Activated T-helper 2 cell treated with anti-CD3 and anti-CD28 coated beads, Interferon-gamma antibody, Interleukin-2, Interleukin-4, amounts not matched to agents 10 μg/mL and 5 μg/mL and 100 μg/mL, durations not matched to agents 14 hours and 24 hours and 36 hours (primary cell): ENCODE results near the gene FGGY. TPM values are rescaled to one million over a fixed set of nuclear protein-coding genes. Genes with fewer than 3 reads are reported as not detected.
"Not testable (repeated sequence)": the region's sequence is repeated elsewhere in the genome, so short reads cannot be mapped to it uniquely, and the experiment has no call there.

ENCODE experiments used
- DNase-seq: peaks from one replicate; pipeline ENCODE4 v3.0.0; 2021; ENCODE audit warnings: low spot score
- H3K27ac Mint-ChIP-seq: one replicate; pipeline ENCODE4 v1.8.0; 2021; ENCODE audit warnings: mixed read lengths
- H3K27me3 Mint-ChIP-seq: one replicate; pipeline ENCODE4 v1.8.0; 2021; ENCODE audit warnings: low read depth, mixed read lengths
- H3K36me3 Mint-ChIP-seq: one replicate; pipeline ENCODE4 v1.8.0; 2021; ENCODE audit warnings: low read depth, mixed read lengths
- H3K4me1 Mint-ChIP-seq: one replicate; pipeline ENCODE4 v1.8.0; 2021; ENCODE audit warnings: low read depth, mixed read lengths
- H3K4me3 Mint-ChIP-seq: one replicate; pipeline ENCODE4 v1.8.0; 2021; ENCODE audit warnings: low read depth, mild to moderate bottlenecking, moderate library complexity, mixed read lengths
- H3K9me3 Mint-ChIP-seq: one replicate; pipeline ENCODE4 v1.8.0; 2021; ENCODE audit warnings: mixed read lengths
- intact Hi-C: fragments of 100-400 bp; cut with micrococcal nuclease; formaldehyde crosslinking; loops from one replicate; pipeline ENCODE4 v1.15.1; 2023
- total RNA-seq: library from RNA; stranded (reverse); gene quantifications from 2 replicates; pipeline ENCODE4 v1.2.3, GENCODE V29; 2022

Gene FGGY
- total RNA-seq, 1 donor from 2014 or later, result 10.5 TPM

DNA sequence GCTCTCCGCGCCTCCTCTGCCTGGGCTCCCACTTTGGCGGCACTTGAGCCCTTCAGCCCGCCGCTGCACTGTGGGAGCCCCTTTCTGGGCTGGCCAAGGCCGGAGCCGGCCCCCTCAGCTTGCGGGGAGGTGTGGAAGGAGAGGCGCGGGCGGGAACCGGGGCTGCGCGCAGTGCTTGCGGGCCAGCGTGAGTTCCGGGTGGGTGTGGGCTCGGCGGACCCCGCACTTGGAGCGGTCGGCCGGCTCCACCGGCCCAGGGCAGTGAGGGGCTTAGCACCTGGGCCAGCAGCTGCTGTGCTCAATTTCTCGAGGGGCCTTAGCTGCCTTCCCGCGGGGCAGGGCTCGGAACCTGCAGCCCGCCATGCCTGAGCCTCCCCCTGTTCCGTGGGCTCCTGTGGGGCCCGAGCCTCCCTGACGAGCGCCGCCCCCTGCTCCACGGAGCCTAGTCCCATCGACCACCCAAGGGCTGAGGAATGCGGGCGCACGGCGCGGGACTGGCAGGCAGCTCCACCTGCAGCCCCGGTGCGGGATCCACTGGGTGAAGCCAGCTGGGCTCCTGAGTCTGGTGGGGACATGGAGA is 175.2 kb downstream of the FGGY start:
- DNase-seq, H3K27me3 Mint-ChIP-seq, H3K27ac Mint-ChIP-seq, H3K4me3 Mint-ChIP-seq: not testable (repeated sequence)
- Mint-ChIP-seq H3K36me3 (peaks cover 16% of the 10 kb centered on the region), H3K9me3 (peaks cover 21% of the 10 kb centered on the region), H3K4me1 (peaks cover 12% of the 10 kb centered on the region)
- intact Hi-C loops, result loop anchor here (10.0 kb wide), 2 partner anchors 77 to 717 kb away; no protein-coding TSS in a partner anchor

DNA sequence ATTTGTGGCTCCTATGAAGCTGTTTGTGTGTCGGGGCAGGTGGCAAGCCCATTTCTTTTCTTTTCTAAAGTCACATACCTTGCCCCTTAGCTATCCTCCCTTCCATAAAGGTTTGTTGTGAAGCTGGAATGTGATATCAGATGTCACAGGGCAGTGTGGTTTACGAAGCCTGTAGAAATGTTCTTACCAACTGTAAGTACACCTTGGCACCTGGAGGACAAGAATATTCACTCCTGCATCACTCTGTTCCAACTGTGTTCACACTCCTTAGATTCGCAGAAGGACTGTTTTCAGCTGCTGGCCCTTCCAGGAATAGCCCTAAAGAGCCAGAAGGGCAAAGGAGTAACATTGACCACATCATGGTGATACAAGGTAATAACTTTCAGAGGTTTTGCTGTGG is 176.9 kb downstream of the FGGY start:
- DNase-seq, result no peak
- Mint-ChIP-seq H3K27ac (no peak overlapping the region), H3K4me3 (no peak overlapping the region), H3K4me1 (peaks cover 21% of the 10 kb centered on the region), H3K9me3 (peaks cover 21% of the 10 kb centered on the region), H3K36me3 (peaks cover 17% of the 10 kb centered on the region), H3K27me3 (no peaks in the 10 kb centered on the region)
- intact Hi-C loops, result loop anchor here (10.0 kb wide), 2 partner anchors 79 to 719 kb away; no protein-coding TSS in a partner anchor

DNA sequence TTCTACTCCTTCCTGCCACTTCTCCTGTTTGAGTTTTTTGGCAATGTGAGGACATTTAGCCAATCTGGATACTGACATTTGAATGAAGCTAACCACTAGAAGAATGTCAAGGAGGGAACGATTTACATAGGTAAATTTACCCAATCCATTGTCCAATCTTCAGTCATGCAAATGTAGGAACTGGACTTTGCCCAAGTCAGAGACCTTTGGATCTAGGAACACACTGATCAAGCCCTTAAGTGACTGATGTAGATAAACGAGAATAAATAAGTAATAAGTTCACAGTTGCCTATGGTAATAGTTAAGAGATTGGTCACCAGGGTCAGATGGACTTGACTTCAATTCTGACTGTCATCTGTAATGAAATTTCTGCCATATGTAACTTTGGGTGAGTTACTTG is 177.6 kb downstream of the FGGY start:
- H3K27ac Mint-ChIP-seq, result no peak overlapping the region
- no peaks in the 10 kb centered on the region for H3K27me3 Mint-ChIP-seq

DNA sequence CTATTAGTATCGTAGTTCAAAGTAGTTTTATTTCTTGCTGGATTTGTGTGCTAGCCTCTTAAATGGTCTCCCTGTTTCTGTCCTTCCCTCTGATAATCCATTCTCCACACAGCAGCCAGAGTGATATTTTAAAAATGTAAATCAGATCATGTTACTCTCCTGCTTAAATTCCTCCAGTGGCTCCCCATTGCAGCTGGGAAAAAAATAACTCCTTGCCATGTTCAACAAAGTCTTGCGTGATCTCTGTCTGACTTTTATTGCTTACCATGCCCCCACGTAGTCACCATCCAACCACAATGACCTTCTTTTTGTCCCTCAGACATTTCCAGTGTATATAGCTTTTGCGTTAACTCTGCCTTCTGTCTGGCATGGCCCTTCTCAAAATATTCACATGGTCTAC is 178.8 kb downstream of the FGGY start:
- Mint-ChIP-seq H3K27ac (peak overlapping the region; percentile 50), H3K36me3 (peaks cover 14% of the 10 kb centered on the region), H3K4me3 (no peak overlapping the region), H3K9me3 (peaks cover 11% of the 10 kb centered on the region), H3K27me3 (no peaks in the 10 kb centered on the region), H3K4me1 (peaks cover 21% of the 10 kb centered on the region)
- no peak for DNase-seq
- intact Hi-C loops, result loop anchor here (5.0 to 10.0 kb wide), 4 partner anchors 81 to 721 kb away; no protein-coding TSS in a partner anchor

More for the DNA sequence above, 177.6 kb downstream of the FGGY start:
- Mint-ChIP-seq H3K36me3 (peaks cover 17% of the 10 kb centered on the region), H3K9me3 (peaks cover 21% of the 10 kb centered on the region), H3K4me1 (peaks cover 21% of the 10 kb centered on the region), H3K4me3 (no peak overlapping the region)
- intact Hi-C loops, result loop anchor here (10.0 kb wide), 2 partner anchors 80 to 720 kb away; no protein-coding TSS in a partner anchor
- no peak for DNase-seq

DNA sequence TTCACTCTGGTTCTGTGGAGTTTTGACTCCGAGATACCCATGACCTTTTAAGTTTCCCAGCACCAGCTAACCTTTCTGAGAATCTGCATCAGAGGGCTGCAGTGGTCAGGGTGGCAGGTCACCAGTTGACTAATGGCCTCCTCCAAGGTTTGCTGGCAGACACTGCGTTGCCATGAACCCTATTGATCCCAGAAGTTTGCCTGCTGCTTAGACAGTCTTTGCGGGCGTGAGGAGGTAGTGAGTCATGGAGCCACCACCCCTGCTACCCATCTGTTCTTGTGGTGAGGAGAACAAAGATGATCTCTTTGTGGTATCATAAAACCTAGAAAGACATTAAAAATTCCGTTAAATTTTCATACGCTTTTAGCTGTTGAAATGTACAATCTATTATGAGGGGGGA is 180.4 kb downstream of the FGGY start:
- Mint-ChIP-seq H3K27ac (peak overlapping the region; percentile 91), H3K27me3 (no peaks in the 10 kb centered on the region), H3K4me1 (peaks cover 21% of the 10 kb centered on the region), H3K9me3 (peaks cover 4% of the 10 kb centered on the region), H3K36me3 (peaks cover 14% of the 10 kb centered on the region), H3K4me3 (peak overlapping the region; percentile 54)
- intact Hi-C loops, result loop anchor here (1.0 to 10.0 kb wide), 8 partner anchors 45 to 722 kb away; partner anchors contain the start of gene JUN
- peak; percentile 40 for DNase-seq

DNA sequence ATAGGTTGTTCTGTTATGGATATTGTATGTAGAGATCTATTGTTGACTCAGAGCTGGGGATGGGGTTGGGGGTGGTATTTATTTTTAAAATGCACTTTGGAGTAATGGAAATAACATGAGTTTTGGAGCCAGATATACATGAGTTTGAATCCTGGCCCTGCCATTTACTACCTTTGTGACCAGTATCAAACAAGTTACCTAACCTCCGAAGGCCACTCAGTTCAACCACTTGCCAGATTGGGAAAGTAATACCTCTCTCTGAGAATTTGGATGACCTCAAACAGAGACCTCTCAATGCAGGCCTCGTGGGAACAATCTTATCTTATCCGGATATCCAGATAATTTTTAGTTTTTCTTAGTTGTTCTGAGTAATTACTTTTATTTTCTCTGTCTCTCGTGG is 181.0 kb downstream of the FGGY start:
- H3K27ac Mint-ChIP-seq, result peak overlapping the region; percentile 91
- no peak overlapping the region for H3K4me3 Mint-ChIP-seq
- peaks cover 21% of the 10 kb centered on the region for H3K4me1 Mint-ChIP-seq
- no peak for DNase-seq
- H3K36me3 Mint-ChIP-seq, result peaks cover 11% of the 10 kb centered on the region
- H3K9me3 Mint-ChIP-seq, result no peaks in the 10 kb centered on the region
- H3K27me3 Mint-ChIP-seq, result no peaks in the 10 kb centered on the region
- intact Hi-C loops, result loop anchor here (1.0 to 10.0 kb wide), 8 partner anchors 46 to 723 kb away; partner anchors contain the start of gene JUN

DNA sequence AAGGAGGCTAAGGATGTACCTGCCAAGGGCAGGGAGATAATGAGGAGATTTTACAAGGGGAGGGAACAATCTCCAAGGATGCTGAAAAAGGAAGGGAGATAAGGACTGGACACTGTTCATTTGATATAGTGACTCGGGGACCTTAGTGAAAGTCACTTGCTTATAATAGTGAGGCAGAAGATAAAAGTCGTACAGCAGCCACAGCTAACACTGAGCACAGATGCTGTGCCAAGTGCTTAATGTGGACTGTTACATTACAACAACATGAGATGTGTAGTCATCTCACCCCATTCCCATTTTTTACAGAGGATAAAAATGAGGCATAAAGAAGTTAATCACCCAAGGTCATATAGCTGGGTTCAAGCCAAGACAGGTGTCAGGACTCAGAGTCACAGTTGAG is 181.9 kb downstream of the FGGY start:
- DNase-seq, result no peak
- no peaks in the 10 kb centered on the region for H3K9me3 Mint-ChIP-seq
- peaks cover 26% of the 10 kb centered on the region for H3K4me1 Mint-ChIP-seq
- no peaks in the 10 kb centered on the region for H3K27me3 Mint-ChIP-seq
- H3K27ac Mint-ChIP-seq, result no peak overlapping the region
- H3K36me3 Mint-ChIP-seq, result peaks cover 11% of the 10 kb centered on the region
- no peak overlapping the region for H3K4me3 Mint-ChIP-seq
- intact Hi-C loops, result loop anchor here (5.0 to 10.0 kb wide), 4 partner anchors 84 to 724 kb away; no protein-coding TSS in a partner anchor

DNA sequence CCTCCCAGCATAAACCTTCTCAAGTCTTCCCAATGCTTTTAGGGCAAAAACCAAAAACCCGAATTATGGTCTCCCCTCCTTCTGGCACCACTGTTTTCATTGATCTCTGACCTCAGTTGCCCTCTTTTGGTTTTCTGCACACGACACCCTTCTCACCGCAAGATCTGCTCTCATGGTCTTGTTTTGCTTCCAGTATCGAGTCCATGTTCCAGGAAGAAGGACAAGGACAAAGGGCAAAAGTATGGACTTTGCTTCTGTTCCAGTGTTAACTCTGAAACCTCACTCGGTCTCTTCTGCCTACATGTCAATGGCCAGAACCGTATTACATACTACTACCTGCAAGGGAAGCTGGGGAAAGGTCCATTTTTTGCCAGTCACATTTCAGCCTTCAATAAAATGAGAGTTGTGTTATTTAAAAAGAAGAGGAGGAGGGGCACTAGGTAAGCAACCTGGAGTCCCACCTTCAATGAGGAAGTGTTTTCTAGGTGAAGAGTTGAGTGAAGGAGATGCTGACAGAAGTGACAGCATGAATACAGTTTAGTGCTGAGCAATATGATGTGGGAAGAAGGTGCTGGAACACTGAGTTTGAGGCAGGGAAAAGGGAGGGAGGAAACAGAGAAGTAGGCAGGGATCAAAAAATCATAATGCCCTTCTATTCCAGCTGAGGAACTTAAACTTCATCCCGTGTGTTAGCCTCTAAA is 183.4 kb downstream of the FGGY start:
- intact Hi-C loops, result no loop called here
- Mint-ChIP-seq H3K9me3 (no peaks in the 10 kb centered on the region), H3K27ac (no peak overlapping the region), H3K27me3 (no peaks in the 10 kb centered on the region), H3K4me1 (peaks cover 26% of the 10 kb centered on the region), H3K4me3 (no peak overlapping the region), H3K36me3 (peaks cover 11% of the 10 kb centered on the region)
- DNase-seq, result no peak

DNA sequence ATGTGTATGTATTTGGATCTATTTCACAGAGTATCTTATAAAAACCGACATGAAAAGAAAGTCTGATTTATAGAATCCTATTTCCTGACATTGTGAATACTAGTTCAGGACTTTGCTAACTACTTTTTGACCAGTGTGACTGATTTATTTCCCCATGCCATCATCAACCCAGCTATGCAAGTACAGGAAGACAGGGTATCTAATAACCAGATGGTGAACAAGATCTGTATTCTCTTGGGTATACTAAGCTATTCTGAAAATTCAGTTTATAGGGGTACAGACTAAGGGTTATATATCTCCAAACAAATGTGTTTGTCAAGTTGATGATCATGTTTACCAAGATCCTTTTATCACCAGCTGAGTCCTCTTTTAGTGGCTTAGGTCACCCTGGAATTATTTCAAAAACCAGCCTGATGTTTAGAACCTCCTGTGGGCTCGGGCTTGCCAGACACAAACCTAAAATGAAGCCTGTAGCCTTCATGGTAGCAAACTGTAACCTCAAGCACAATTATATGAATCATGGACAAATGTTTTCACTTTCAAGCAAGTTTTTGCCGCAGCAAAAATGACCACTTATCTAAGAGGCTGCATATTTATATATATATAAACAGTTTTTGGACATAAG is 185.1 kb downstream of the FGGY start:
- Mint-ChIP-seq H3K27me3 (no peaks in the 10 kb centered on the region), H3K9me3 (no peaks in the 10 kb centered on the region), H3K4me1 (peaks cover 15% of the 10 kb centered on the region), H3K4me3 (no peak overlapping the region), H3K36me3 (peaks cover 2% of the 10 kb centered on the region), H3K27ac (no peak overlapping the region)
- intact Hi-C loops, result no loop called here
- DNase-seq, result no peak

DNA sequence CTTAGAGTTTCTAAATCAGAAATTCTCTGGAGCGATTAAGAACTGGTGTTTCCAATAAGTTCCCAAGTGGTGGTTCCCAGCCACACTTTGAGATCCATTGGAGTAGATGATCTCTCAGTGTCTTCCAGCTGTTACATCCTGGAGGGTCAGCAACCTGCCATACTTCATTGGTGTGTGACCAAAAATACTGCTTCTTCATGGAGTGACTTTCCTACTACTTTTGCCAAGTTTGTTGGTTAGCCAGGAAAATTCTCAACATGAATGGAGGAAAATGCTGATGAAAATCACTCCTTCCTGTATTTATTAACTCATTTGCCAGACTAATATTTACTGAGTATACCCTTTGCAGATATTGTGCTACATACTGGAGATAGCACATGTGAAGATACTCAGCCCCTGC is 186.1 kb downstream of the FGGY start:
- H3K4me1 Mint-ChIP-seq, result peaks cover 12% of the 10 kb centered on the region
- no peaks in the 10 kb centered on the region for H3K9me3 Mint-ChIP-seq
- H3K27ac Mint-ChIP-seq, result no peak overlapping the region
- no peak for DNase-seq
- no peaks in the 10 kb centered on the region for H3K27me3 Mint-ChIP-seq
- no peaks in the 10 kb centered on the region for H3K36me3 Mint-ChIP-seq
- no peak overlapping the region for H3K4me3 Mint-ChIP-seq
- intact Hi-C loops, result no loop called here

DNA sequence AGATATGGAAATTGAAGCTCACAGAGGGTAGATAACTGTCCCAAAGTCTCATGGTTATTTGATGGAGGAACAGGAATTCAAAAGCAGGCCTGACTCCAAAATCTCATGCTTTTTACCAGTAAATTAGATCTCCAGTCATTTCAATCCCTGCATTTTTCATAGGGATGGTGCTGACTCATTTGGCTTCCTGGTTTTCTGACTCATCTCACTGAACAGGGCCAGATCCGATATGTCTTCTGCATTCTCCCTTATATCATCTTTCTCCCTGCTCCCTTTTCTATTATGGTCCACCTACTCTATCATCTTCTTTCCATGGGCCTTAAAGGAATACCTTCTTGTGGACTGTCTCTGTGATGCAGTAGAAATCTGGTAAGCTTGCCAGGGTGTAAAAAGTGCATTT is 187.2 kb downstream of the FGGY start:
- intact Hi-C loops, result no loop called here
- H3K4me1 Mint-ChIP-seq, result peaks cover 12% of the 10 kb centered on the region
- no peaks in the 10 kb centered on the region for H3K27me3 Mint-ChIP-seq
- no peak overlapping the region for H3K27ac Mint-ChIP-seq
- no peak for DNase-seq
- no peak overlapping the region for H3K4me3 Mint-ChIP-seq
- no peaks in the 10 kb centered on the region for H3K9me3 Mint-ChIP-seq
- H3K36me3 Mint-ChIP-seq, result no peaks in the 10 kb centered on the region

DNA sequence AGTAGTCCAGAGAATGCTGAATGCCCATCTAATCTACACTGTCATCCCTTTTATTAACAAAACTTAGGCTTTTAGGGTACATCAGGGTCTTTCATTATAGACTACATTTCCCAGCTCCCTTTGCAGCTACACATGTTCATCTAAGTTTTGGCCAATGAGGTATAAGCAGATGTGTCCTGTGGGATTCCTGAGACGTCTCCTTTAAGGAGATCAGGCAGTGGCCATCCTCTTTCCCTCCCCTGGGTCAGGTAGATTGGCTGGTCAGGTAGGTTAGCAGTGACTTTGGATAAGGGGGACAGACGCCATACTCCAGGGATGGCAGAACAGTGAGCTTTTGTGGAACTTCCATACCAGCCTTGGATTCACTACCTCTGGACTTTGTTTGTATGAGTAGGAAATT is 188.3 kb downstream of the FGGY start:
- H3K27ac Mint-ChIP-seq, result no peak overlapping the region
- no peaks in the 10 kb centered on the region for H3K9me3 Mint-ChIP-seq
- no peak overlapping the region for H3K4me3 Mint-ChIP-seq
- H3K4me1 Mint-ChIP-seq, result peaks cover 12% of the 10 kb centered on the region
- no peaks in the 10 kb centered on the region for H3K27me3 Mint-ChIP-seq
- no peak for DNase-seq
- intact Hi-C loops, result no loop called here
- H3K36me3 Mint-ChIP-seq, result no peaks in the 10 kb centered on the region

DNA sequence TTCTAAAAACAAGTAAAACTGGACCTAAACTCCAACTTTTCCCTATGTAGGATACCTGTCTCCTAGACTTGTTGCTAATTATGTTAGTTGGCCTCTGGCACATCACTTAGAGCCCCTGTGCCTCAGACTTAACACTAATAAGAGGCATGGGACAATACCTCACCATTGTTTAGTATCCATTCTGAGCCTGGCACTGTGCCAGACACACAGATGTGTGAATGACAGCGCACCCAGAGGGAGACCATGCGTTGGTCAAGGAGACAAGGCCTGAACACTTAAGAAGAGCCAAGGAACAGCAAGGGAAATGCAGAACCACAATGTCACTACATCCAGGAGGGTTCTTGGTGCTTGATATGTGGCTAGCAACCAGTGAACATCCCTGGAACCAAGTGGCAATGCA is 189.1 kb downstream of the FGGY start:
- Mint-ChIP-seq H3K4me3 (no peak overlapping the region), H3K36me3 (no peaks in the 10 kb centered on the region), H3K4me1 (peaks cover 14% of the 10 kb centered on the region), H3K27me3 (no peaks in the 10 kb centered on the region), H3K9me3 (no peaks in the 10 kb centered on the region), H3K27ac (no peak overlapping the region)
- intact Hi-C loops, result no loop called here
- no peak for DNase-seq
